ACC112 (cell line): ENCODE data around the gene PDGFC.
"Not testable (repeated sequence)": the region's sequence is repeated elsewhere in the genome, so short reads cannot be mapped to it uniquely, and the experiment has no call there.

Experiments
- H2AFZ ChIP-seq: fragments of 200-600 bp; sonication (generic); one replicate; pipeline ENCODE4 v1.6.0; 2017; ENCODE audit warnings: antibody characterized with exemption, low read length; ENCODE audit not compliant: unreplicated experiment
- H3K27ac ChIP-seq: fragments of 200-600 bp; sonication (generic); 2 replicates; pipeline ENCODE4 v1.5.1; 2014; ENCODE audit warnings: low read depth, mild to moderate bottlenecking, antibody characterized with exemption, low read length, moderate library complexity
- H3K27me3 ChIP-seq: fragments of 200-600 bp; sonication (generic); 2 replicates; pipeline ENCODE4 v1.6.1; 2014; ENCODE audit warnings: mild to moderate bottlenecking, antibody characterized with exemption, low read length, moderate library complexity, mixed read lengths; ENCODE audit not compliant: insufficient read depth
- H3K36me3 ChIP-seq: fragments of 200-600 bp; sonication (generic); 2 replicates; pipeline ENCODE4 v1.6.1; 2016; ENCODE audit warnings: mild to moderate bottlenecking, antibody characterized with exemption, low read length, moderate library complexity, mixed read lengths; ENCODE audit not compliant: insufficient read depth
- H3K4me1 ChIP-seq: fragments of 200-600 bp; sonication (generic); one replicate; pipeline ENCODE4 v1.6.1; 2016; ENCODE audit warnings: low read length, mixed read lengths; ENCODE audit not compliant: insufficient read depth, unreplicated experiment, control insufficient read depth
- H3K4me3 ChIP-seq: fragments of 200-600 bp; sonication (generic); 2 replicates; pipeline ENCODE4 v1.5.1; 2014; ENCODE audit warnings: mild to moderate bottlenecking, low read depth, low read length
- H3K79me2 ChIP-seq: fragments of 200-600 bp; sonication (generic); one replicate; pipeline ENCODE4 v1.6.0; 2016; ENCODE audit warnings: low read length; ENCODE audit not compliant: control insufficient read depth, unreplicated experiment, insufficient read depth

The PDGFC gene

DNA sequence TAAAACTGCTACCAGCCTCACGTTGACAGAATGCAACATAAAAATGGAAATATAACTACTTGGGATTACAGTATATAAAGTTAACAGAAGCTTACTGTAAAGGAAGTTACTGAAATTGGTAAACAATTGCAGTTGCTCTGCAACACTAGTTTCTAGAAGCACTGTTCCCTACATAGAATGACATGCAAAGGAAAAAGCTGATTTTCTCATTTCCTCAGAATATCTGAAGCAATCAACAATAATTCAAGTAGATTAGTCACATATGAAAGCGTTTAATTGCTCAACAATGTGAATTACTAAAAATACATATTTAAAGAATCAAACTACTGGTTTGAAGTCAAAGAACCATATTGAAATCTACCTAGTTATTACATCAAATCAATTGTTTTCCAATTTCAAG is 31.8 kb downstream of the PDGFC start:
- Histone ChIP-seq H2AFZ (no peak overlapping the region), H3K36me3 (0 out of 2 replicates have a peak, but pooled peaks cover 10% of the 10 kb centered on the region), H3K27ac (peak overlapping the region; percentile 75), H3K4me1 (peaks cover 56% of the 10 kb centered on the region), H3K27me3 (no peaks in the 10 kb centered on the region), H3K79me2 (peaks cover 87% of the 10 kb centered on the region), H3K4me3 (peak overlapping the region; percentile 41; the same call in 1 of the 2 replicates)

DNA sequence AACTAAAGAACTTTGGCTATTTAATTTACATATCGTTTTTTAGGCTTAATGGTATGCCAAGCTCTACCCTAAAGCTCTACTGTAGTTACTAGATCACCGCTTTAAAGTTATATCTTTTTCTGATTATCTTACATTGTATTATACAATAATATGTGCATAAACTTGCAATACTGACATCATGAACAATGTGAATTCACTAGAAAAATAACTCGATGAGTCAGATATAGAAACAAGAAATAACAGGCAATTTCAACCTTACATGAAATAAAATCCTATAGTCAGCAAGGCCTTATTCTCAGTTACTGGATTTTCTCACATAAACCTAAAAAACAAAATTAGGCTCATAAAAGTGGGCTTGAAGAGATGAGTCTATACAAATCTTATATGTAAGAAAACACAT is 32.5 kb downstream of the PDGFC start:
- H2AFZ ChIP-seq = no peak overlapping the region
- H3K4me1 ChIP-seq = peaks cover 51% of the 10 kb centered on the region
- H3K4me3 ChIP-seq = peak overlapping the region; percentile 41; the same call in 1 of the 2 replicates
- H3K36me3 ChIP-seq = 0 out of 2 replicates have a peak, but pooled peaks cover 10% of the 10 kb centered on the region
- H3K79me2 ChIP-seq = peaks cover 80% of the 10 kb centered on the region
- no peaks in the 10 kb centered on the region for H3K27me3 ChIP-seq
- peak overlapping the region; percentile 75 for H3K27ac ChIP-seq

DNA sequence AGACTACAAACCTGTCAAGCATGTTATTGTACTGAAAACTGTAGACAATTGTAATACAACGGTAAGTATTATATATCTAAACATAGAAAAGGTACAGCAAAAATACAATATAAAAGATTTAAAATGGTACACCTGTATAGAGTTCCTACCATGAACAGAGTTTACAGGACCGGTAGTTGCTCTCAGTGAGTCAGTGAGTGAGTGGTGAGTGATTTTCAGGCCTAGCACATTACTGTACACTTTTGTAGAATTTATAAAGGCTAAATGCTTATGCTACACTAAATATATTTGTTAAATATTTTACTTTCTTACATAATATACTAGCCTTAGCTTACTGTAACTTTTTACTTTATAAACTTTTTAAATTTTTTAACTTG is 37.4 kb downstream of the PDGFC start:
- Histone ChIP-seq H3K36me3 (0 out of 2 replicates have a peak, but pooled peaks cover 10% of the 10 kb centered on the region), H3K79me2 (peaks cover 62% of the 10 kb centered on the region), H3K27me3 (no peaks in the 10 kb centered on the region), H3K4me1 (peaks cover 45% of the 10 kb centered on the region), H3K4me3 (no peak overlapping the region), H3K27ac (peak overlapping the region; percentile 82), H2AFZ (no peak overlapping the region)

DNA sequence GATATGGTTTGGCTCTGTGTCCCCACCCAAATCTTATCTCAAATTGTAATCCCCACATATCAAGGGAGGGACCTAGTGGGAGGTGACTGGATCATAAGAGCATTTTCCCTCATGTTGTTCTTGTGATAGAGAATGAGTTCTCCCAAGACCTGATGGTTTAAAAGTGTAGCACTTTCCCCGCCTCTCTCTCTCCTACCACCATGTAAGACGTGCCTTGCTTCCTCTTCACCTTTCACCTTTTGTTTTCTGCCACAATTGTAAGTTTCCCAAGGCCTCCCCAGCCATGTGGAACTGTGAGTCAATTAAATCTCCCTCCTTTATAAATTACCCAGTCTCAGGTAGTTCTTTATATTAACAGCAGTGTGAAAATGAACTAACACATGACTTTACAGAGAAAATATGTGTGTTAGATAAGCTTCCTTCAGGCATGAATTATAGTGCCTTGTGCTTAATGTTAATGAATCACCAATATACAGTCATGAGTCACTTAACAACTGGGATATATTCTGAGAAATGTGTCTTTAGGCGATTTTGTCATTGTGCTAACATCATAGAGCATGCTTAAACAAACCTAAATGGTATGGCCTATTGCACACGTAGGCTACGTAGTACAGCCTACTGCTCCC is 37.9 kb downstream of the PDGFC start:
- Histone ChIP-seq H3K36me3 (0 out of 2 replicates have a peak, but pooled peaks cover 10% of the 10 kb centered on the region), H3K27ac (peak overlapping the region; percentile 82), H3K4me3 (no peak overlapping the region), H3K27me3 (no peaks in the 10 kb centered on the region), H3K4me1 (peaks cover 45% of the 10 kb centered on the region), H3K79me2 (peaks cover 62% of the 10 kb centered on the region), H2AFZ (no peak overlapping the region)

DNA sequence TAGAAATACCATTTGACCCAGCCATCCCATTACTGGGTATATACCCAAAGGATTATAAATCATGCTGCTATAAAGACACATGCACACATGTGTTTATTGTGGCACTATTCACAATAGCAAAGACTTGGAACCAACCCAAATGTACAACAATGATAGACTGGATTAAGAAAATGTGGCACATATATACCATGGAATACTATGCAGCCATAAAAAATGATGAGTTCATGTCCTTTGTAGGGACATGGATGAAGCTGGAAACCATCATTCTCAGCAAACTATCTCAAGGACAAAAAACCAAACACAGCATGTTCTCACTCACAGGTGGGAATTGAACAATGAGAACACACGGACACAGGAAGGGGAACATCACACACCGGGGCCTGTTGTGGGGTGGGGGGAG is 39.2 kb downstream of the PDGFC start:
- peaks cover 61% of the 10 kb centered on the region for H3K79me2 ChIP-seq
- H3K36me3 ChIP-seq = 0 out of 2 replicates have a peak, but pooled peaks cover 16% of the 10 kb centered on the region
- peaks cover 42% of the 10 kb centered on the region for H3K4me1 ChIP-seq
- not testable (repeated sequence) for H2AFZ ChIP-seq, H3K4me3 ChIP-seq, H3K27me3 ChIP-seq
- H3K27ac ChIP-seq = peak overlapping the region; percentile 92; the same call in 1 of the 2 replicates

DNA sequence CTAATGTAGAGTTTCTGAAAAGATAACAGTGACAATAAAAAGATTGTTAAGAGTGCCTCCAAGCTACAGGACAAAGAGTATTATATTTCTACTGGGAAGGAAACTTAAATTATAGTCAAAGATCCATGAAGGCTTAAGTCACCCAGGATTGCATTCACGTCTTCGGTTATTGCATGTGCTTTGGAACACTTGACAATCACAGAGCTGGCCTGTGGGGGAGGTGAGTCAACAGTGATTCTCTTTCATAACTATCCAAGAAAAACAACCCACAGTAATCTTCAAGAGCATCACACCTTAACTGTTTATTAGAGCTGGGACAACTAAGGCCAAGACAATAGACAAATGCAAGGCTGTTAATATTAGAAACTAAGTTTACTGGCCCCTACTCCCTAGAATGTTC is 40.3 kb downstream of the PDGFC start:
- Histone ChIP-seq H3K4me1 (peaks cover 42% of the 10 kb centered on the region), H3K36me3 (peaks cover 14% of the 10 kb centered on the region; the same call in 1 of the 2 replicates), H3K27ac (peak overlapping the region; percentile 92), H3K4me3 (peak overlapping the region; percentile 31), H2AFZ (peak overlapping the region; percentile 62), H3K27me3 (no peaks in the 10 kb centered on the region), H3K79me2 (peaks cover 56% of the 10 kb centered on the region)

DNA sequence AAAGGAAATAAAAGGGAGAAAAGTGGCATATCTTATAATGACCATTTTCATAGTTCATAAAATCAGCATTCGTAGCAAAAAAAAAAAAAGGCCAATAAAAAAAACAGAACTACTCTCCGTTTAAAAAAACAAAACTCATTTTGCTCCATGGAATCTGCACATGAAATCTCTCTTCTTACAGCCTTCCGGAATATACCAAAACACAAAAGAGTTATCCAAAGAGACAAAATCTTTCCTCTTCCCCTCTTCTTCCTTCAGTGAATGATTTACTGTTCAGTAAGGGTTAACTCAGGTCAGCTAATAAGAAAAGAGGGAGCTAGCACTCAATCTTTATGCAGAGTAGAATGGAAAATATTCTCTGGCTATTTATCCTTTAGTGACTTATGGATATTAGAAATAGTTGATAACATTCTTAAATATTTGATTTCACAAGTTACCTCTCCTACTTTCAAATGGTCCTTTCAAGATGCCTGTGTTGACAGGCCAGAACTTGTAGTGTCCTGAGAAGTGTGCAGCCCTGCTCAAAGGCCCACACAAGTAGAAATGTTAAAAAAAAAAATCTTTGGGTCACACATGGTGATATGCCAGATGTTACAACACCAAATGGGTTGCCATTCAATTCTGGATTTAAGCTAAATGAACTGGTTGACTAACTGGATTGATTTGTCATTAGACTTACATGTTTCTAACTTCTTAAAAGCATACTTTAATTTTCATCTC is 42.1 kb downstream of the PDGFC start:
- H2AFZ ChIP-seq = no peak overlapping the region
- peaks cover 11% of the 10 kb centered on the region; the same call in 1 of the 2 replicates for H3K36me3 ChIP-seq
- H3K79me2 ChIP-seq = peaks cover 52% of the 10 kb centered on the region
- peaks cover 42% of the 10 kb centered on the region for H3K4me1 ChIP-seq
- no peaks in the 10 kb centered on the region for H3K27me3 ChIP-seq
- no peak overlapping the region for H3K4me3 ChIP-seq
- H3K27ac ChIP-seq = no peak overlapping the region

DNA sequence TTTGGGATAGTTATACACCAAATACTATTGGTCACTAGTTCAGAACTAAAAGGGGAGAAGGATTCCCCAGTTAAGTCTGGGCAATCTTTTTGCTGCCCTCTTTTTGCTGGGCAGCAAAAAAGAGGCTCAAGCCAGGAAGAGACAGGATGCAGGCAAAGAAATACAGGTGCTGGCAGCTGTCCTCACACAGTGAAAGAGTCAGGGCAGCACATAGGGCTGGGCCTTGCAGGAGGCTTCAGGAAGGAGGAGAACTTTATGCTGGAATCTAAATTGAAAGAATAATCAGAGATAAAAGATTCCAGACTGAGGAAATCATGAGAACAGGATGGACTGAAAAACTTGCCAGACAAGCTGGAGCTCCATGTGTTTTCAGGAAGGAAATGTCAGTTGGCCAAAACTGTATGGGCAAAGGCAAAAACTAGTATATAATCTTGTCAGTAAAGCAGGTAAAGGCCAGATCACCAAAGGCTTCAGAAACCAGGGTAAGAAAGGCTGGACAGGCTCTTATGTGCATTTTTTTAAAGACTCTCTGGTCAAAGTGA is 46.8 kb downstream of the PDGFC start:
- H2AFZ ChIP-seq = no peak overlapping the region
- H3K4me3 ChIP-seq = no peak overlapping the region
- H3K27me3 ChIP-seq = no peaks in the 10 kb centered on the region
- peaks cover 63% of the 10 kb centered on the region for H3K79me2 ChIP-seq
- peaks cover 11% of the 10 kb centered on the region for H3K4me1 ChIP-seq
- no peak overlapping the region for H3K27ac ChIP-seq
- H3K36me3 ChIP-seq = peaks cover 11% of the 10 kb centered on the region; the same call in 1 of the 2 replicates

DNA sequence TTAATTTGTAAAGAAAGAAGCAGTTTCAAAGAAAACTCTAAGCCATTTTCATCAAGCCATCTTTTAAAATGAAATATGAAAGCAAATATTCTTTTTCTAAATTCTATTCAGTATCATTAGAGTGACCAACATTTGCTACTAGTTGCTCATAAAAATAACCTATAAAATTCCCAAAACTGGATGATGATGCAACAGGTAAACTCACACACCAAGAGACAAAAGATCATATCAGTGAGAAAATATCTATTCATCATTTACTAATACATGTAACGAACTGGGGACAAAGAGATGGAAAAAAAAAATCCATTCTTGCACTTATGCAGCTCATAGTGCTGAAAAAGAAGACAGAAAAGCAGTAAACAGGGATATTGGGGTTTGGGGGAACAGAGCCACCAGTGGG is 48.1 kb downstream of the PDGFC start:
- Histone ChIP-seq H3K4me3 (no peak overlapping the region), H3K27me3 (no peaks in the 10 kb centered on the region), H3K36me3 (peaks cover 10% of the 10 kb centered on the region; the same call in 1 of the 2 replicates), H2AFZ (no peak overlapping the region), H3K27ac (no peak overlapping the region), H3K4me1 (no peaks in the 10 kb centered on the region), H3K79me2 (peaks cover 65% of the 10 kb centered on the region)

DNA sequence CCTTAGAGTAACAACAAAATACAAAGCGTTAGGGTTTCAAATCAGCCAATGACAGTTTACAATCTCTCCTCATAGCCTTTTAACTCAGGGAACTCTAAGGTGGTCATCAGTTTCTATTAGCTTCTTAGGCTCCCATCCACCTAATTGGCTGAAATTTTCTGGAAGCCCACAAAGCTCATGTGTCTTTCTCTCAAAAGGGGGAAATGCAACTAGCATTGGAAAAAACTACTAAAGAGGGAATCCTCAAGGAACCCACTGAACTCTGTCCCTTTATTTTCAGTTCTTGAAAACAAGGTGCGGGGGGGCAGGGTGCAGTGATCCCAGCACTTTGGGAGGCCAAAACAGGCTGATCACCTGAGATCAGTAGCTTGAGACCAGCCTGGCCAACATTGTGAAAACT is 56.4 kb downstream of the PDGFC start:
- H3K79me2 ChIP-seq = peaks cover 85% of the 10 kb centered on the region
- no peaks in the 10 kb centered on the region for H3K27me3 ChIP-seq
- no peak overlapping the region for H3K27ac ChIP-seq
- H3K4me1 ChIP-seq = no peaks in the 10 kb centered on the region
- no peak overlapping the region for H3K4me3 ChIP-seq
- no peaks in the 10 kb centered on the region; the same call in 1 of the 2 replicates for H3K36me3 ChIP-seq
- H2AFZ ChIP-seq = no peak overlapping the region
